ENCODE results near the gene GCH1. TPM values are rescaled to one million over a fixed set of nuclear protein-coding genes. Genes with fewer than 3 reads are reported as not detected.

GCH1 gene, protein sequence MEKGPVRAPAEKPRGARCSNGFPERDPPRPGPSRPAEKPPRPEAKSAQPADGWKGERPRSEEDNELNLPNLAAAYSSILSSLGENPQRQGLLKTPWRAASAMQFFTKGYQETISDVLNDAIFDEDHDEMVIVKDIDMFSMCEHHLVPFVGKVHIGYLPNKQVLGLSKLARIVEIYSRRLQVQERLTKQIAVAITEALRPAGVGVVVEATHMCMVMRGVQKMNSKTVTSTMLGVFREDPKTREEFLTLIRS
- total RNA-seq: 1.7 TPM
- long read RNA-seq, partial matches to known transcripts: 0 of 1 reads
- long read RNA-seq, other reads (novel, unspliced or antisense): 0 of 1 reads

DNA sequence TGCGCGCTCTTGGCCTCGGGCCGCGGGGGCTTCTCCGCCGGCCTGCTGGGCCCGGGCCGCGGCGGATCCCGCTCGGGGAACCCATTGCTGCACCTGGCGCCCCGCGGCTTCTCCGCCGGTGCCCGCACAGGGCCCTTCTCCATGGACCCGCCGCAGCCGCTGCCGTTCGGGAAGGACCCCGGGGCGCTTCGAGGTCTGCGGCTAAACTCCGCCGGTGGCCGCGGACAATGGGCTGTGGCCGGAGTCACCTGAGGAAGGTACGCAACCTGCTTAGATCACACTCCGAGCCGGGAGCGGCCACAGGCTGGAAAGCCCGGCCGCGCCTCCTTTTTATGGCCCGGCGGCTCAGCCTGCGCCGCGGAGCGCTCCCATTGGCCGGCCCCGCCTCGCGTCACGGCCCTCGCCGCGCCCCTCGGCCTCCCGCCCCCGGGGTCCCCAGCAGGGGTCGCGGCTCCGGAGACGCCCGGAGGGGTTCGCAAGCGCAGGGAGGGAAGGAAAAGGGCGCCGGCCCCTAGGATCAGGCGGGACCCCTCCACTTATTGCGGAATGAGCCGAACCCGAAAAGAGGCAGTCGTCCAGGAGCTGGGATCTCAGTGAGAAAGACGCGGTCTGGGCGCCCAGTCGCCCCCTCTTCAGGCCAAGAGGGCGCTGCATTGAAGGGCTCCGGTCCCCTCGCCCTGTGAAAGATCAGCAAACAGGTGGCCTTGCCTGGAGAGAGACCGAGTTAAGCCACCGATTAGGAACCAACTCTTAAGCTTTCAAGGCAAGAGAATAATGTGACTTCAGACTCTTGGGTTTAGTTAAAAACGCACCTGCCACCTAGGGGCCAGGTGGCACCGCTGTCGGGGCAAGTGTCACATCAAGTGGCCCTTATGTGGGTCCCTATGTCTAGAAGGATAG is at the start of gene GCH1:
GCH1 (minus strand) TSS at position 306 of the 900 bp plus-strand sequence; CDS start at position 143, 163 bp downstream.
- Histone ChIP-seq H3K4me3 (peak within 1 kb of the TSS; percentile 99), H3K27me3 (ENCODE audit: low read depth) (no peaks in the 10 kb centered on the region), H3K9me3 (replicated peaks) (no peaks in the 10 kb centered on the region), H3K27ac (replicated peaks) (peak within 1 kb of the TSS; percentile 88), H3K4me1 (peaks cover 25% of the 10 kb centered on the region), H3K36me3 (no peaks in the 10 kb centered on the region)
- intact Hi-C loops (cut with micrococcal nuclease): no loop called here
- DNase-seq: peak; percentile 67
- TF ChIP-seq, protein P1, sequence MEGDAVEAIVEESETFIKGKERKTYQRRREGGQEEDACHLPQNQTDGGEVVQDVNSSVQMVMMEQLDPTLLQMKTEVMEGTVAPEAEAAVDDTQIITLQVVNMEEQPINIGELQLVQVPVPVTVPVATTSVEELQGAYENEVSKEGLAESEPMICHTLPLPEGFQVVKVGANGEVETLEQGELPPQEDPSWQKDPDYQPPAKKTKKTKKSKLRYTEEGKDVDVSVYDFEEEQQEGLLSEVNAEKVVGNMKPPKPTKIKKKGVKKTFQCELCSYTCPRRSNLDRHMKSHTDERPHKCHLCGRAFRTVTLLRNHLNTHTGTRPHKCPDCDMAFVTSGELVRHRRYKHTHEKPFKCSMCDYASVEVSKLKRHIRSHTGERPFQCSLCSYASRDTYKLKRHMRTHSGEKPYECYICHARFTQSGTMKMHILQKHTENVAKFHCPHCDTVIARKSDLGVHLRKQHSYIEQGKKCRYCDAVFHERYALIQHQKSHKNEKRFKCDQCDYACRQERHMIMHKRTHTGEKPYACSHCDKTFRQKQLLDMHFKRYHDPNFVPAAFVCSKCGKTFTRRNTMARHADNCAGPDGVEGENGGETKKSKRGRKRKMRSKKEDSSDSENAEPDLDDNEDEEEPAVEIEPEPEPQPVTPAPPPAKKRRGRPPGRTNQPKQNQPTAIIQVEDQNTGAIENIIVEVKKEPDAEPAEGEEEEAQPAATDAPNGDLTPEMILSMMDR (IDR thresholded peaks at IDR 0.05; ENCODE audit: borderline replicate concordance): peak; percentile 62

DNA sequence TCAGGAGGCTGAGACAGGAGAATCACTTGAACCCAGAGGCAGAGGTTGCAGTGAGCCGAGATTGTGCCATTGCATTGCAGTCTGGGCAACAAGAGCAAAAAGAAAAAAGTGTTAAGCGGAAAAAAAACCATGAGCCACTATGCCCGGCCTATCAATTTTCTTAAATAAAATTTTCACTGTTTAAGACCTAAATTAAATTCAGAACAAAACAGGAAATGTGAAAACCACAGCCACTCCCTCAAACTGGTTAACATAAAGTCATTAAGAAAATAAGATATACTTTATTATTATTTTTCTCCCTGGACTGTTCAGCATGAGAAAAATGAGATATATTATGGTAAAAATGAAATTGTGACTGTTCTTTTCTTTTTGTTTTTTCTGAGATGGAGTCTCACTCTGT is 44.6 kb upstream of the GCH1 start:
- TF ChIP-seq, protein P1 (IDR thresholded peaks at IDR 0.05; ENCODE audit: borderline replicate concordance): no peak
- no peak overlapping the region for H3K4me3 ChIP-seq
- H3K27me3 ChIP-seq (ENCODE audit: low read depth): no peaks in the 10 kb centered on the region
- no peaks in the 10 kb centered on the region for H3K4me1 ChIP-seq
- intact Hi-C loops (cut with micrococcal nuclease): no loop called here
- no peak for DNase-seq
- H3K36me3 ChIP-seq: peaks cover 4% of the 10 kb centered on the region
- peaks cover 5% of the 10 kb centered on the region for H3K9me3 ChIP-seq (replicated peaks)
- H3K27ac ChIP-seq (replicated peaks): no peak overlapping the region

DNA sequence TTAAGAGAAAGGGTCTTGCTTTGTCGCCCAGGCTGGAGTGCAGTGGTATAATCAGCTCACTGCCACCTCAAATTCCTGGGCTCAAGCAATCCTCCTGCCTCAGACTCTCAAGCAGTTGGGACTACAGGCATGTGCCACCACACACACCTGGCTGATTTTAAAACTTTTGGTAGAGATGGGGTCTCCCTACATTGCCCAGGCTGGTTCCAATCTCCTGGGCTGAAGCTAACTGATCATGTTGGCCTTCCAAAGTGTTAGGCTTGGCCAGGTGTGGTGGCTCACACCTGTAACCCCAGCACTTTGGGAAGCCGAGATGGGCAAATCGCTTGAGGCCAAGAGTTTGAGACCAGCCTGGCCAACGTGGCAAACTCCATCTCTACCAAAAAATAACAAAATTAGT is 43.9 kb upstream of the GCH1 start:
- intact Hi-C loops (cut with micrococcal nuclease): no loop called here
- DNase-seq: no peak

DNA sequence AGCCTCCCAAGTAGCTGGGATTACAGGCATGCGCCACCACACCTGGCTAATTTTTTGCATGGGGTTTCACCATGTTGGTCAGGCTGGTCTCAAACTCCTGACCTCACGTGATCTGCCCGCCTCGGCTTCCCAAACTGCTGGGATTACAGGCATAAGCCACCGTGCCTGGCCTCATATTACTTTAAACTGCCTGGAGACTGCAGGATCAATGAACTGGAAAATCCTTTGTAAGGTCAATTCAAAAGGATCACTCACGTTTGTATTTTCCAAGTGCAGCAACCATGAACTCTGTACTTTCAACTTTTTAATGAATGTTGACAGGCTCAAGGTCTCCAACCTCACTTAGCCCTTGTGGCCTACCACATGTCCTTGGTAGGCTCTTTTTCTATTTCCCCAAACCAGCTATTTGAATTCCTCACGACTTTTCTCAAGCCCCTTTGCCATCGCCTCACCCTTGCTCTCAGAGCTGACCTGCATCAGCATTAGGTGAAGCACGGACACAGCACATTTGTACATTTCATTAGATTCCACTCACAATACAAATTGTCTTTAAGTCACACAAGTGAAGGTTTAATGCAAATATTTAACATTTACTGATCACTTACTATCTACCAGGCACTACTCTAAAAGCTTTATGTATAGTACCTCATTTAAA is 42.2 kb upstream of the GCH1 start:
- no peak for DNase-seq
- Histone ChIP-seq H3K27ac (replicated peaks) (no peak overlapping the region), H3K4me1 (no peaks in the 10 kb centered on the region), H3K4me3 (no peak overlapping the region), H3K27me3 (ENCODE audit: low read depth) (no peaks in the 10 kb centered on the region), H3K36me3 (peaks cover 4% of the 10 kb centered on the region), H3K9me3 (replicated peaks) (peaks cover 5% of the 10 kb centered on the region)
- TF ChIP-seq, protein P1 (IDR thresholded peaks at IDR 0.05; ENCODE audit: borderline replicate concordance): no peak
- intact Hi-C loops (cut with micrococcal nuclease): no loop called here

More for the DNA sequence above, 43.9 kb upstream of the GCH1 start:
- no peaks in the 10 kb centered on the region for H3K27me3 ChIP-seq (ENCODE audit: low read depth)
- H3K4me1 ChIP-seq: no peaks in the 10 kb centered on the region
- H3K36me3 ChIP-seq: peaks cover 4% of the 10 kb centered on the region
- H3K4me3 ChIP-seq: no peak overlapping the region
- peaks cover 5% of the 10 kb centered on the region for H3K9me3 ChIP-seq (replicated peaks)
- H3K27ac ChIP-seq (replicated peaks): no peak overlapping the region
- TF ChIP-seq, protein P1 (IDR thresholded peaks at IDR 0.05; ENCODE audit: borderline replicate concordance): no peak

DNA sequence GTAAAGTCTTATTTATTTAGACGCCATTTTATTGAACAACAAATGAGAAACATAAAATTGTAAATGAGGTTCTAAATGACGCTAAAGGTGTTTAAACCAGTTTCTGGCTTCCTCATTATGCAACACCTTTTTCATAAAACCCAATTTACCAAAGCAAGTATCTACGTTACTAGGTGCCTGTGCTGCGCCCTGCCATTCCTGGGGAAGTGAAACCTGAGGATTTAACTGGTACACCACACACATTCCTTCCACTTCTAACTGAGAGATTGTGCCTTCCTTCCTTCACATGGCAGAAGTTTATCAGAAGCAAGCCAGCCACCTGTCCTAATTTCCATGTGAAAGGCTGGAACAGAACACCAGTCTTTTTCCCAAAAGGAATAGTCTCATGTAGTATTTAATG is 40.3 kb upstream of the GCH1 start:
- no peaks in the 10 kb centered on the region for H3K9me3 ChIP-seq (replicated peaks)
- intact Hi-C loops (cut with micrococcal nuclease): no loop called here
- no peak overlapping the region for H3K27ac ChIP-seq (replicated peaks)
- no peak overlapping the region for H3K4me3 ChIP-seq
- H3K4me1 ChIP-seq: no peaks in the 10 kb centered on the region
- no peaks in the 10 kb centered on the region for H3K27me3 ChIP-seq (ENCODE audit: low read depth)
- no peaks in the 10 kb centered on the region for H3K36me3 ChIP-seq
- no peak for DNase-seq
- TF ChIP-seq, protein P1 (IDR thresholded peaks at IDR 0.05; ENCODE audit: borderline replicate concordance): no peak

Measured in left ventricle myocardium inferior (tissue), 1 donor.